Epithelial cell of proximal tubule (primary cell): Measurements from ENCODE around the gene JARID2. TPM values are rescaled to one million over a fixed set of nuclear protein-coding genes. Genes with fewer than 3 reads are reported as not detected.

Experiments used
- DNase-seq: peaks from one replicate; pipeline ENCODE4 v3.0.0-alpha.2; 2011; ENCODE audit warnings: low read depth
- H3K4me3 ChIP-seq: 2 replicates; pipeline ENCODE4 v1.5.1; 2011; ENCODE audit warnings: low read depth, mild to moderate bottlenecking, low read length
- total RNA-seq: library from RNA; depleted of rRNA; stranded (reverse); fragments of >200 nt; gene quantifications from 2 replicates; pipeline ENCODE4 v1.2.3, GENCODE V29; 2015
- TF ChIP-seq, protein P1 (sequence below): conservative IDR thresholded peaks from 2 replicates; pipeline ENCODE4 v1.5.1; 2012; ENCODE audit warnings: low read depth, mild to moderate bottlenecking, low read length

Gene JARID2
- total RNA-seq, 1 donor from 2014 or later, result 5.1 TPM

DNA sequence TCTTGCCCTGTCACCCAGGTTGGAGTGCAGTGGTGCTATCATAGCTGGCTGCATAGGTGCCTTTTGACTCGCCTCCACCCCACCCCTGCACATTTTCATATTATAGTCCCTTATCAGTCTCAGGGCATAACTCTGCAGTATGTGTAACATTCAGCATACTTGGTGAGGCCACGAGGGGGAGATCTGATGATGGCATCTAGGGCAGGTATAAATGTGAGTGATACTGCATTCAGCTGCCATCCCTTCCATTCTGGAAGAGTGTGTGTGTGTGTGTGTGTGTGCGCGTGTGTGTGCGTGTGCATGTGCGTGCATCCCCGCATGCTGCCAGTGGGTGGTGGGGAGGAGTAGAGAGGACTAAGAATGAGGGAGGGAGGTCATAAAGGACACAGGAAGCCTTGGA lies 81.4 kb downstream of the JARID2 start:
- no peak overlapping the region for H3K4me3 ChIP-seq
- no peak for DNase-seq
- TF ChIP-seq, protein P1, sequence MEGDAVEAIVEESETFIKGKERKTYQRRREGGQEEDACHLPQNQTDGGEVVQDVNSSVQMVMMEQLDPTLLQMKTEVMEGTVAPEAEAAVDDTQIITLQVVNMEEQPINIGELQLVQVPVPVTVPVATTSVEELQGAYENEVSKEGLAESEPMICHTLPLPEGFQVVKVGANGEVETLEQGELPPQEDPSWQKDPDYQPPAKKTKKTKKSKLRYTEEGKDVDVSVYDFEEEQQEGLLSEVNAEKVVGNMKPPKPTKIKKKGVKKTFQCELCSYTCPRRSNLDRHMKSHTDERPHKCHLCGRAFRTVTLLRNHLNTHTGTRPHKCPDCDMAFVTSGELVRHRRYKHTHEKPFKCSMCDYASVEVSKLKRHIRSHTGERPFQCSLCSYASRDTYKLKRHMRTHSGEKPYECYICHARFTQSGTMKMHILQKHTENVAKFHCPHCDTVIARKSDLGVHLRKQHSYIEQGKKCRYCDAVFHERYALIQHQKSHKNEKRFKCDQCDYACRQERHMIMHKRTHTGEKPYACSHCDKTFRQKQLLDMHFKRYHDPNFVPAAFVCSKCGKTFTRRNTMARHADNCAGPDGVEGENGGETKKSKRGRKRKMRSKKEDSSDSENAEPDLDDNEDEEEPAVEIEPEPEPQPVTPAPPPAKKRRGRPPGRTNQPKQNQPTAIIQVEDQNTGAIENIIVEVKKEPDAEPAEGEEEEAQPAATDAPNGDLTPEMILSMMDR, result peak; percentile 49

DNA sequence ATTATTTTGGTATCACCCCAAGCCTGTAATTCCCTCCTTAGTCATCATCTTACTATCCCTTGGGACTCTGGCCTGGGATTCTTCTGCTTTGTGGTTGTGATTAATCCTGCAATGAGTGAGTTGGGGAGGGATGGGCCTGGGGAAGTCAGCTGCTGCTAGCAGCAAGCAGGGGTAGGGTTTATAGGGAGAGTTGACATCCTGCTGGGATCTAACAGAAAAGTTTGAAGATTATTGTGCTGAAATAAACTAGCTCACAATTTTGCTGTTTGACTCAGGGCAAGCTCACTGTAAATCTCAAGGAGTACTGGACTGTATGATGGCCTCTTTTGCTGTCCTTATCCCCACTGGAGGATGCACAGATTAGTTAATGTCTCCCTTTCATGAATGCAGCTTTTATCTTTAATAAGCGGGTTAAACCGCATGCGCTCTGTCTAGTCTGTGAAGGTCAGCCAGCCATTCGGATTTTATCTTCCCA lies 83.4 kb downstream of the JARID2 start:
- DNase-seq, result no peak
- TF ChIP-seq, protein P1, result no peak
- no peak overlapping the region for H3K4me3 ChIP-seq

DNA sequence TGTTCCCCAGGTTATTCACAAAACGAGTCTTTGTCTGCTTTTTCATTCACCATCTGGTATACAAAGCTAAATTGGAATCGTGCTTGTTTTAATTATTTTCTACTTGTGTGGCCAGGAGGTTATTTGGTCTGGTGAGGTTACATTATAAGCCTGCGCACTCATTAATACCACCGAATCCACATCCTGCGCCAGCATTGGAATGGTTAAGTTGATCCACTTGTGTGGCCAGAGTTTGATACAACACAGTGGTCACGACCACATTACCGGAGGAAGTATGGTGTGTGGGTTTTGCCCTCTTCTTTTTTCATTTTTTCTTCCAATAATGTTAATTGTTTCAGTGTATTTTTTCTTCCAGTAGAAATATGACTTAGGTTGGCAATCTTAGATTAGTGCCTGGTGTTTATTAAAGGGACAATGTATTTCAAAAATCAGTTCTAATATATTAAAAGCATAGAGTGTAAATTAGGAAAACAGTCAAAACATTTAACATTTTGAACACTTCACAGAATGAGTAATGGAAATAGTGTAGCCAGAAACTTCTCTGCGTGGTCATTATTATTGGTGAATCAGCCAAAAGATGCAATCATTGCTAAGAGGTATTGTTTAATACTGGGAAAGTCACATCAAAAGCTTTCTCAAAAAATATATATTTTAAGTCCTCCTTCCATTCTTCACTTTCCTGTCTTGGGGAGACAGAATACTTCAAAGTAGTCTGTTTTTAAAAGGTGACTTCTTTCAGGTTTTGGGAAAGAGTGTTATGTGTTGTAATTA lies 84.5 kb downstream of the JARID2 start:
- DNase-seq, result no peak
- TF ChIP-seq, protein P1, result no peak
- H3K4me3 ChIP-seq, result no peak overlapping the region

DNA sequence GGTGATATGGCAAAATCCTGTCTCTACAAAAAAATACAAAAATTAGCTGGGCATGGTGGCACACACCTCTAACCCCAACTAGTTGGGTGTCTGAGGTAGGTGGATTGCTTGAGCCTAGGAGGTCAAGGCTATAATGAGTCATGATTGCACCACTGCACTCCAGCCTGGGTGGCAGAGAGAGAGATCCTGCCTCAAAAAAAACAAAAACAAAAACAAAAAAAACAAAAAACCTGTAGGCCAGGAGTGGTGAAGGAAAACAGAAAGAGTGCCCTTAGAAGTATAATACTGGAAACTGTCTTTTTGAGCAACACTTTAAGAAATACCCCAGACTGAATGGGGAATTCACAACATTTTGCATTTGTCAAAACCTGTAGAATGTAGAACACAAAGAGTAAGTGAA lies 85.3 kb downstream of the JARID2 start:
- TF ChIP-seq, protein P1, result no peak
- H3K4me3 ChIP-seq, result no peak overlapping the region
- no peak for DNase-seq

DNA sequence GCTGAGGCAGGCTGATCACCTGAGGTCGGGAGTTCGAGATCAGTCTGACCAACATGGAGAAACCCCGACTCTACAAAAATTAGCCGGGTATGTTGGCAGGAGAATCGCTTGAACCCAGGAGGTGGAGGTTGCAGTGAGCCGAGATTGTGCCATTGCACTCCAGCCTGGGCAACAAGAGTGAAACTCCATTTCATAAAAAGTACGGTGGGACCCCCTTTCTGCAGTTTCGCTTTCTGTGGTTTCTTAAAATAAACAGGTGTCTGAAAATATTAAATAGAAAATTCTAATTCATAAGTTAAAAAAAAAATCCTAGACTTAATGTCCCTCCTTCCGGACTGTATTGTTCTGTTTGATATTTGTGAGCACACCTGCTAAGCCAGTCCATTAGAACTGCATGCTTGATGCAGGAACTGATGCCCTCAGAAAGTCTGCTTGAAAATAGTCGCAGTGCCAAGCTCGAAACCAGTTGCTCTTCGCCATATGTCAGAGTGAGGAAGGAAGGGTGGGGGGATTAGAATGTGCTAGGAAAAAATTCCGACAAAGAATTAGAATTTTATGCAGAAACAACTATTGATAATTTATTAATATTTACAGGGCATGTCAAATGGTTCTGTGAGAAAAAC lies 85.9 kb downstream of the JARID2 start:
- TF ChIP-seq, protein P1, result no peak
- no peak for DNase-seq
- no peak overlapping the region for H3K4me3 ChIP-seq

DNA sequence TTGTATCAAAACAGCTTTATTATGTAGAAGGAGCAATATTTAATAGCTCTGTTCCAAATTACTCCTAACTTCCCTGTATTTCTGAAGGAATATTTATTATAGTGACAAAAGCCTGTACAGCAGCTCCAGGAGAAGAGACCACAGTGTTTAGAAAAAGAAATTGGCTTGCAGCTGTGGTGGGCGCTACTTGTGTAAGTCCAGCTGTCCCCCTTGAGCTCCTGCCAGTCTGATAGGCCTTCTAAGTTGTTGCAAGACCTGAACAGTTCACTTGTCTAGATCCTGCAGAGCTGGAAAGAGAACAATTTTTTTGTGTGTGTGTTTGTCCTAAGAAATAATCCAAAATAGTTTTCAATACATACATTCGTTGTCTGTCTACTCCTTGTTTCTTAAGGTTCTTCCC lies 86.6 kb downstream of the JARID2 start:
- no peak overlapping the region for H3K4me3 ChIP-seq
- no peak for DNase-seq
- TF ChIP-seq, protein P1, result no peak
